ENCODE data around the gene INCENP. TPM values are rescaled to one million over a fixed set of nuclear protein-coding genes. Genes with fewer than 3 reads are reported as not detected.

The INCENP gene
- total RNA-seq, 2 donors from 2014 or later, result 35.1 to 93.4 TPM

- Histone ChIP-seq H3K36me3 (no peaks in the 10 kb centered on the region), H3K4me3 (no peak overlapping the region), H3K4me1 (peaks cover 6% of the 10 kb centered on the region), H3K27me3 (no peaks in the 10 kb centered on the region), H3K27ac (no peak overlapping the region), H3K9me3 (no peaks in the 10 kb centered on the region), H3K9ac (ENCODE audit: low read depth in 2 of 2, low read length in 2 of 2) (no peak overlapping the region)
- DNase-seq, result no peak
- TF ChIP-seq CTCF (IDR thresholded peaks at IDR 0.05), result no peak
- intact Hi-C loops (cut with DNase I), result no loop called here
These were observed 5.9 kb downstream of the INCENP start for GRCh38 chr11:62129590-62130282.

GRCh38 chr11:62130283-62131169 is 6.7 kb downstream of the INCENP start:
- intact Hi-C loops (cut with DNase I), result no loop called here
- Histone ChIP-seq H3K9me3 (no peaks in the 10 kb centered on the region), H3K4me1 (peaks cover under 1% of the 10 kb centered on the region), H3K27ac (no peak overlapping the region), H3K27me3 (no peaks in the 10 kb centered on the region), H3K9ac (ENCODE audit: low read depth in 2 of 2, low read length in 2 of 2) (no peak overlapping the region), H3K36me3 (no peaks in the 10 kb centered on the region), H3K4me3 (no peak overlapping the region)
- no peak for DNase-seq
- TF ChIP-seq CTCF (IDR thresholded peaks at IDR 0.05), result no peak

DNA sequence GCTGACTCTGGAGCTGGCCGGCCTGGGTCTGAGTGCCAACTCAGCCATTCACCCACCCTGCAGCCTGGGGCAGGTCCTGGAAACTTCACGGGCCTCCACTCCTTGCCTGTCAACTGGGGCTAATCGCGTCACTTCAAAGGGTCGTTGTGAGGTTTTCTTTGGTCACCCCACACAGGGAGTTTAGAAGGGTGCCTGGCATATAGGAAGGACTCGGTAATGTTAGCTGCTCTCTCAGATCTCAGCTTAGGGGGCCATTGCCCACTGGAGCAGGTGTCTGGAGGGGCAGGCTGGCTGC is 7.3 kb downstream of the INCENP start:
- H3K27me3 ChIP-seq, result no peaks in the 10 kb centered on the region
- no peak overlapping the region for H3K4me3 ChIP-seq
- H3K9me3 ChIP-seq, result no peaks in the 10 kb centered on the region
- no peaks in the 10 kb centered on the region for H3K4me1 ChIP-seq
- TF ChIP-seq CTCF (IDR thresholded peaks at IDR 0.05), result no peak
- DNase-seq, result no peak
- intact Hi-C loops (cut with DNase I), result no loop called here
- H3K27ac ChIP-seq, result no peak overlapping the region
- H3K36me3 ChIP-seq, result no peaks in the 10 kb centered on the region
- H3K9ac ChIP-seq (ENCODE audit: low read depth in 2 of 2, low read length in 2 of 2), result no peak overlapping the region

DNA sequence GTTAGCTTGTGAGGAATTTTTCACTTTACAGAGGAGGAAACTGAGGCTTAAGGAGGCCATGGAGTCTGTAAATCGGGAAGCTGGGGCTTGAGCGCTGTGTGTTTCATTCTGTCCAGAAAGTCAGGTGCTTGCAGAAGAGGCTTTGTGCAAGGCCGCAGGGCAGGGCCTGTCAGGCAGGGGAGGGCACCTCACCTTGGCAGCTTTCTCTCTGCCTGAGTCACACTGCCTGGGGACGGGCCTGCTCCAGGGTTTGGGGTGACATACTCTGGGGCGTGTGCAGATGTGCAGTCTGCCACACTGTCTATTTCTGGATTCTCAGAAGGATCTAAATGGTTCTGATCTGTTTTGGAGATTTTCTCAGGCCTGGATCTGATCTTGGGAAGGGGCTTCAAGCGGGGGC is 8.4 kb downstream of the INCENP start:
- Histone ChIP-seq H3K27ac (no peak overlapping the region), H3K4me3 (no peak overlapping the region), H3K9me3 (no peaks in the 10 kb centered on the region), H3K36me3 (no peaks in the 10 kb centered on the region), H3K9ac (ENCODE audit: low read depth in 2 of 2, low read length in 2 of 2) (no peak overlapping the region), H3K4me1 (no peaks in the 10 kb centered on the region), H3K27me3 (no peaks in the 10 kb centered on the region)
- DNase-seq, result no peak
- no peak for TF ChIP-seq CTCF (IDR thresholded peaks at IDR 0.05)
- intact Hi-C loops (cut with DNase I), result no loop called here

- no peaks in the 10 kb centered on the region for H3K36me3 ChIP-seq
- no peak for DNase-seq
- H3K27me3 ChIP-seq, result no peaks in the 10 kb centered on the region
- no peaks in the 10 kb centered on the region for H3K9me3 ChIP-seq
- TF ChIP-seq CTCF (IDR thresholded peaks at IDR 0.05), result no peak
- H3K9ac ChIP-seq (ENCODE audit: low read depth in 2 of 2, low read length in 2 of 2), result no peak overlapping the region
- intact Hi-C loops (cut with DNase I), result no loop called here
- no peak overlapping the region for H3K27ac ChIP-seq
- H3K4me1 ChIP-seq, result no peaks in the 10 kb centered on the region
- no peak overlapping the region for H3K4me3 ChIP-seq
These were observed 9.0 kb downstream of the INCENP start for GRCh38 chr11:62132689-62133293.
